GM18858 (cell line): Measurements from ENCODE around the gene PTGER1.

ENCODE experiments used
- ATAC-seq: cut with Tn5 transposase; IDR thresholded peaks from one replicate; pipeline ENCODE4 v1.9.1; 2021; ENCODE audit not compliant: unreplicated experiment

PTGER1 gene

DNA sequence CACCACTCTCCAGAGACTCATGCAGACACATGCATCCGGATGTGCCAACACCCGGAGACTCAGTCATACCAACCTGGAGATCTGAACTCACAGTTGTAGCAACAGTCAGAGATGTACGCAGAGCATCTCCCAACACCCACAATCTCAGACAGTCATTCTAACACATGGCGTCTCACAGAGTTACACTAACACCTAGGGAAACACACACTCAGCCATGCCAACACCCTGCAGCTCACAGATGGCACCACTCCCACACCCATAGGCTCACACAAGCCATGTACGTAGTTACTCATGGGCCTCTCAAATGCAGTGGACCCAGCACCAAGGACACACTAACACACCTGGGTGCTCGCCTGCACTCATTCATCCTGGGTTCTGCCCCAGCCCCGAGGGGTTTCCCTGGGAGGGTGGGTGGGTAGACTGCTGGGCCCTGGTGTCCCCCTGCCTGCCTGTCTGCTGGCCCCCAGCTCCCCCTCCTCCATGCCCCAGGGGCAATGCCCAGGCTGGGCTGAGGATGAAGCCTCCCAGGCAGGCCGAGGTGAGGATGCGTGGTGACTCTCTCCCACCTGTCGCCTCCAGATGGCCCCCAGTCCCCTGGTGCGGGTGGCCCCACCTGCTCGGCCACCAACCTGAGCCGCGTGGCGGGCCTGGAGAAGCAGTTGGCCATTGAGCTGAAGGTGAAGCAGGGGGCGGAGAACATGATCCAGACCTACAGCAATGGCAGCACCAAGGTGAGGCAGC is 32.1 kb downstream of the PTGER1 start:
- no peak for ATAC-seq

DNA sequence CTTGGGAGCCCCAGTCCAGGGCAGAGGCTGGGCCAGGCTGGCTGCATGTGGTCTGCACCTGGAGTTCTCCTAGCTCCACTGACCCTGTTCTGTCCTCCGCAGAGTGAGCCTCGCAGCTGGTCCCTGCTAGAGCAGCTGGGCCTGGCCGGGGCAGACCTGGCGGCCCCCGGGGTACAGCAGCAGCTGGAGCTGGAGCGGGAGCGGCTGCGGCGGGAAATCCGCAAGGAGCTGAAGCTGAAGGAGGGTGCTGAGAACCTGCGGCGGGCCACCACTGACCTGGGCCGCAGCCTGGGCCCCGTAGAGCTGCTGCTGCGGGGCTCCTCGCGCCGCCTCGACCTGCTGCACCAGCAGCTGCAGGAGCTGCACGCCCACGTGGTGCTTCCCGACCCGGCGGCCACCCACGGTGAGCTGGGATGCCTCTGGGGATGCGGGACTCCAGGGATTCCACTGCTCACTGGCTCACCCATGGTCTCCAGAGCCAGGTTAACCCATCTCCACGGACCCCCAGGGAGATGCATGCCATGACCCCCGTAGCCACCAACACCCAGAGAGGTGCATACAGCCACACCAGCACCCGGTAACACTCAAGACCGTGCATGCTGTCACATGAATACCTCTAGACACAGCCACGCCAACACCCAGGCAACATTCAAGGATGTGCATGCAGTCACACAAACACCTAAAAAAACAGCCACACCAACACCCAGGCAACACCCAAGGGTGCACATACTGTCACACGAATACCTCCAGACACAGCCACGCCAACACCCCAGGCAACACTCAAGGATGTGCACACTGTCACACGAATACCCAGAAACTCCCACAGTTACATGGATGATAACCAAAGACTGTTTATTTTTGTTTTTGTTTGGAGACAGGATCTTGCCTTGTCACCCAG is 33.9 kb downstream of the PTGER1 start:
- ATAC-seq = no peak

DNA sequence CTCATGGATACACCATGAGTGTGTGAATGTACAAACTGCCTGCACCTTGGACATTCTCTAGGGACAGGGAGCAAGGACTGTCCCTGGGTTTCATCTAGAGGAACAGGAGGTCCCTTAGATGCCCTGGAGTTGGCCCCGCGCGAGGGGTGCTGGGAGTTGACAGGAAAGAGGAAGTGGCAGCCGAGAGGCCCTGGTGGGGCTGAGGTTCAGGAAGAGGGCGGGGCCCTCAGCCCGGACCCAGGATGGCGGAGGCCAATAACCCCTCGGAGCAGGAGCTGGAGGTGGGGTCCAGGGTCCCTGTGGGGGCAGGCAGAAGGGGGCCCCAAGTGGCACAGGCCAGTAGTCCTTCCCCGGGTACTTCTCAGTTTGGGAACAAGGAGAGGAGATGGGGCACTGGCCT is 35.1 kb downstream of the PTGER1 start:
- peak; percentile 63 for ATAC-seq

DNA sequence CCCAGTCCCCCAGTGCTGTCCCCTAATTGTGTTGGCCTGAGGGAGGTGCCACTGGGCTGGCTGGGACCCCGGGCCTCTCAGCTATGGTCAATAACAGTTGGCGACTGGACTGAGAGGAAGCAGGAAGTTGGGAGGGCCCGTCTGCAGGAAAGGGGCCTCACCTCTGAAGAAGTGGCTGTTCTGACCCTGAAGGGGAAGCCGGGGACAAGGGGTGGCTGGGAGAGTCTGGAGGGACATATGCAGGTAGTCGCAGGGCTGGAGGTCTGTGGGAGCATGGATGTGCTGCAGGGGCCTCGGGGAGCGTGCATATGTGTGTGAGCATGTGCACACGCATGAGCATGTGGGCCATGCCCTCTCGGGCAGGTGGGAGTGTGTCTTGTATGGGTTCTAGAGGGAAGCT is 36.1 kb downstream of the PTGER1 start:
- ATAC-seq = no peak

DNA sequence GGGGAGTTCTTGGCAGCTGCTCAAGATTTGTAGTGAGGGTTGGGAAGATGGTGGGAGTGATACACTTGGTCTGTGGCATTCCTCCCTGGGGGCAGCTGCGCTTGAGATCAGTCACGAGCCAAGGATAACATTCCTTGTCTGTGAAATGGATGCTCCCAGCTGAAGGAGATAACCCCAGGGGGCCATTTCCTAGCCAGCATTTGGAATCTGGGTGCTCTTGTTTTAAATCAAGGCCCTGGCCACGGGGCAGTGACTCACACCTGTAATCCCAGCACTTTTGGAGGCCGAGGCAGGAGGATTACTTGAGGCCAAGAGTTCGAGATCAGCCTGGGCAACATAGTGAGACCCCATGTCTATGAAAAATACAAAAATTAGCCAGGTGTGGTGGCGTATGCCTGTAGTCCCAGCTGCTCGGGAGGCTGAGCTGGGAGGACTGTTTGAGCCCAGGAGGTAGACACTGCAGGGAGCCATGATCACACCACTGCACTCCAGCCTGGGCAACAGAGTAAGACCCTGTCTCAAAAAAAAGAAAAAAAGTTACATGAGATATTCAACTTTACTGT is 37.5 kb downstream of the PTGER1 start:
- no peak for ATAC-seq

DNA sequence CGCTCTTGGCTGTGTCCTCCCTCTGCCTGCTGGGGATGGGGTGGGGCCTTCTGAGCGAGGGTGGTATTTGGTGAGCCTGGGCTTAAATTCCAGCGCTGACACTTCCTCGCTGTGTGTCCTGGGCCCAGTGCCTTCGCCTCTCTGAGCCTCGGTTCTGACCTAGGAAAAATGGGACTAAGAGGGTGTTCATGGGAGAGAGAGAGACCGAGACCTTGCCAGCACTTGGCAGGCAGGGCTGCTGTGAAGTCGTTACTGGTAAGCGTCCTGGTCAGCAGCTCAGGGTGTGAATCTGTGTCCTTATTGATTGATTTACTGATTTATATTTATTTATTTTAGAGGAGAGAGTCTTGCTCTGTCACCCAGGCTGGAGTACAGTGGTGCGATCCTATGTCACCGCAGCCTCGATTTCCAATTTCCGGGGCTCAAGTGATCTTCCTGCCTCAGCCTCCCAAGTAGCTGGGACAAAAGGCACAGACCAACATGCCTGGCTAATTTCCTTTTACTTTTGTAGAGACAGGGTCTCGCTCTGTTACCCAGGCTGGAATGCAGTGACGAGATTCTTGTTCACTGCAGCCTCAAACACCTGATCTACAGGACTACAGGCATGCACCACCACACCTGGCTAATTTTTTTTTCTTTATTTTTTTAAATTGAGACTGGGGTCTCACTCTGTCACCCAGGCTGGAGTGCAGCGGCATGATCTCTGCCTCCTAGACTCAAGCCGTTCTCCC is 39.7 kb downstream of the PTGER1 start:
- ATAC-seq = no peak

DNA sequence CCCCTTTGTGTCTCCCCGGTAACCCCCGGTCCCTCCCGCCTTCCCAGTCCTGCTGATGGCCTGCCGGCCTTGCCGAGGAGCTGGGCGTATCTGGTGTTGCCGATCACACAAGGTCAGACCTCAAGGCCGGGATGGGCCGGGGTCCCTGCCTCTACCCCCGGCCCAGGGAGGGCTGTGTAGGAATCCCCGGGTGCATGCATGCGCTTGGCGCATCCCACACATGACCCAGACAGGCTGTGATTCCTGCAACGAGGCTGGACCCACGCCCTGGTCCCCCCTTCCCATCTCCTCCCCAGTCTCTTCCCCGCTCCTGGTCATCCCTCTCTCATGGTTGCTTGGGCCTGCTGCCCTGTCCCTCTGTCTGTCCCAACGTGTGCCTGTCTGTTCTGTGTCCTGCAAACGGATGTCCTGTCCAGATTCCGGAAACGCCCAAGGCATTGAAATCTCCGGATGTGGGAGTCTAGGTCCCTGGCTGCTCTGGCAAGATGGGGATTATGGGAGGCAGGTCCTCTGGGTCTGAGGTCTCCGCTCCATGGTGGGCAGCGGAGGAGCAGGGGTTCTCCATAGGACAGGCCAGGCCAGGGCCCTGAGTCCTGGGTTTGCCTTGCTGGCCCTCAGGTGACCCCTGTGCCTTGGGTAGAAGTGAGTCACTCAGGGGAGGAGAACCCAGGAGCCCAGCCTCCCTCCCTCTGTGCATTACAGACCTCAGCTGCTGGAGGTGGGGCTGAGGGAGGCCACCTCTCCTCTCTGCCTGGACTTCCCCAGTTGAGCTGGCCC is 40.4 kb downstream of the PTGER1 start:
- no peak for ATAC-seq

DNA sequence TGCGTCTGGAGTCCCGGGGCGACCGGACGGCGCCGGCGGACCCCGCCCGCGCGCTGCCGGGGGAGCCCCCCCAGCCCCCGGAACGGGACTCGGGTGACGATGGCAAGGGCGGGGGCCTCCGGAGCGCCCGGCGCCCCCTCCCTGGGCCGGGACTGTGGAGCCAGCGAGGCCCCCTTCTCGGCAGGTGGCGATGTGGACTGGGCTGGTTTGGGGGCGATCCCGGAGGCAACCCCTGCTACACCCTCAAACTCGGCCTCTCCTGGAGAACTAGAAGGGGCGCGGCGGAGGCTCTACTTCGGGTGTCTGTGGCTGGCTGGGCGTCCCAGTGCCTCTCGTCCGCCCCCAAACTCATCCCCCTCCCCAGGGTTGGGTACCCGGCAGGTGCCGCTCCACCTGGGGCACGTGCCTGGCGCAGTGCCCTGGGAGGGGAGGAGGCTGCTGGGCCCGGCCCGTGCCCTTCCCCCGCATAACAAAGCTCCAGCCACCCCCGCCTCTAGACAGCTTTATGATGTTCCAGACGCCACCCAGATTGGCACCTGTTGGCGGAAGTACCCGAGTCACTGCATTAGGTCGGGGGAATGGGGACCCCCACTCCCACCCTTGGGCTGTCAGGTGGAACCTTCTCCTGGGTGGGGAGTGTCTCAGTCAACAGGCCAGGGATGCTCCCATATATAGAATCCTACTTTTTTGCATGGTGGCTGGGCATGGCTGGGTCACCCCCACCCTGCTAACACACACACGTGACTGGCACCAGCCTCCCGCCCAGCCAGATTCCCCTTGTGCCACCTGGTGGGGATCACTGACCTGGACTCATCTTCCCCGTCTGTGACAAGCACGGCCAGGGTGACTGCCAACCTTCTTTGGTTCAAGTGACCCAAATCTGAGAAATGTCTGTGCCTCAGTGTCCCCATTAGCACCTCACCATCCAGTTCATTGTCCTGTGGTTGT is 41.3 kb downstream of the PTGER1 start:
- no peak for ATAC-seq

DNA sequence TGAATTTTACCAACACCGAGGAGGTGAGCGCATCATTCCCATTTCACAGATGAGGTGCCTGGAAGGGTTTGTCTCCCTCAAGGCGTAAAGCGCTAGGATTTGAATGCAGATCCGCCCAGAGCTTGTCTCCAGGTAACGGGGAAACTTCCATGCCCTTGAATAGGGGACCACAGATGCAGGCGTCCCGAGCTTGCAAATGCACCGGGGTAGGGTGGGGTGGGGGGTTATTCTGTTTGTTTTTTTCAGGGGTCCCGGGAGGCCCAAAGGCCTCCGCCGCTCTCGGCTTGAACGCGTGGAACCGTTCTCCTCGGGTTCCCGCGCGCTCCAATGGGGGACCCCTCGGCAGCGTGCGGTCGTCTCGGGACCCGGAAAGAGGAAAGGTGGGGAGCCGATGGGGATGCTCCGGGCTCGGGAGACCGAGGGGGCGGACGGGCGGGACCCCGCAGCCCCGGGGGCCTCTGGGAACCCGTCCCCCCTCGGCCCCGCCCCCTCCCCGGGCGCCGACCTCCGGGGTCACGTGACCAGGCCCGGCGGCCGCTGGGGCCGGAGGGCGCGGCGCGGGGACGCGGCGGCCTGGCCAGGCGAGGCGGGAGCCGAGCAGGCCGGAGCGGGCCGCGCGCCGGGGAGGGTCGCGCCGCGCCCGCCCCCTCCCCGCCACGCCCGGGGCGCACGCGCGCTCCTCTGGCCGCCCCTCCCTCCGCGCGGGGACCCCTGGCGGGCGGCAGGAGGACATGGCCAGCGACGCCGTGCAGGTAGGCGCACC is 42.2 kb downstream of the PTGER1 start, which contains the start of gene PKN1:
Gene PKN1 (plus strand): TSS at position 516 of the 763 bp plus-strand sequence. CDS start 216 bp downstream, at position 732.
- no peak for ATAC-seq

DNA sequence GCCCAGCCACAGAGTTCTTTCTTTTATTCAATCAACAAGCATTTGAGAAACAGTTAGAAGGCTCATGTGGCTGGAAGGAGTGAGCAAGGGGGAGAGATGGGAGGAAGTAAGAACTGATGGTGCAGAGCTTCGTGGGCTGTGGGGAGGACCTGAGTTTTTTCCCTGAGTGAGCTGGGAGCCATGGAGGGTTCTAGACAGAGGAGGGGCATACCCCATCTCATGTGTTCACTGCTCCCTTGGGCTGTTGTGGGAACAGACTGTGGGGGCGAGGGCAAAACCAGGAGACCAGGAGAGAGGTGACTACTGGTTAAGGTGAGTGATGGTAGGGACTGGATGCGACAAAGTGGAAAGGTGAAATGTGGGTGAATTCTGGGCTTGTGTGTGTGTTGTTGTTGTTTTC is 44.4 kb downstream of the PTGER1 start:
- ATAC-seq = no peak

DNA sequence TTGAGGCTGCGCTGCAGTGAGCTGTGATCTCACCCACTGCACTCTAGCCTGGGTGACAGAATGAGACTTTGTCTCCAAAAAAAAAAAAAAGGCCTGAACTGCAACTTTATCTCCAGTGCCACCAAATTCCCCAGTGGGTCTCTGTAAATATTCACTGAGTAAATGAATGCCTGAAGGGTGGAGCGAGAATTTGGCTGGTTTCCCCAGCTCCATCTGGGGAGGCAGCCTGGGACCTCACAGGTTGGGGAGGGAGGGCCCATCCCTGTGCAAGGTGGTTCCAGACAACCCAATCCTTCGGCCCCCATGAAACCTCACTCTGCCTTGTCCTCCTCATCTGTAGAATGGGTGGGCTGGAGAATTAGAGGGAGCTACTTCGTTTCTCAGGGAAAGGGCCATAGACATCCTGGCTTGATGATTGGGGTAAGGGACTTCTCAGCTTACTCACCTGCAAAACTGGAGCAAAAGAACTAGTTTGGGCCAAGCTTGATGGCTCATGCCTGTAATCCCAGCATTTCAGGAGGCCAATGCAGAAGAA is 46.2 kb downstream of the PTGER1 start:
- no peak for ATAC-seq

DNA sequence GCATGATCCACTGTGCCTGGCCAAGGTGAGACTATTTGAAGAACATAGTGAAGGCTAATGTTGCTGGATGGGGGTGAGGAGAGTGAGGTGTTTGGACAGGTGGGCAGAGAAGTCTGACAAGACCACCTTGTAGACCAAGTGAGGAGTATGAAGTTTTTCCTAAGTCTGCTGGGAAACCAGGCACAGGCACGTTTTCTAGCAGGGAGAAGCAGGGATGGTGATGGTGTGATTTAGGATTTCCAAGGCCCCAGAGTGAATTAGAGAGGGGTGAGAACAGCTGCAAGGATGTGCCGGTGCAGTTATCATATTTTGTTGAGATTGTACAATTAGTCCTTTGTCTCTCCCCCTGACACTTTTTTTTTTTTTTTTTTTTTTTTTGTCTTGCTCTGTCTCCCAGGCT is 47.7 kb downstream of the PTGER1 start:
- ATAC-seq = no peak

DNA sequence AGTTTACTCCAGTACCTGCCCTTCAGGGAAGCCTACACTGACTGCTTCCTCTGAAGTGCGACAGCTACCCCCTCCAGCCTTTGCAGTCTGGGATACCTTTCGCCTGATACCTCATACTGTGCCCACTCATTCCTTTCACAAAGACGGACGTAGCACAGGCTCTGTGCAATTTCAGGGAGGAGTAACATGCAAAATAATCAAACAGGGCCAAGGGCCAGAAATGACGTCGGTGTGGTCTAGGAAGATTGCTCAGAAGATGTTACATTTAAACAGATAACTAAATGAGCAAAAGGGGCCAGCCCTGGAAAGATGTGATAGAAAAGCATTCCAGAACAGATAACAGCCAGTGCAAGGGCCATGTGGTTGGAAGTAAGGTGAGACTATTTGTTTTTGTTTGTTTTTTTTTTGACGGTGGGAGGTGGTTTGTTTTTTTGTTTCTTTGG is 49.4 kb downstream of the PTGER1 start:
- no peak for ATAC-seq
